HG02623 (cell line): ENCODE measurements around the gene SPNS3.

Experiments
- ATAC-seq: cut with Tn5 transposase; IDR thresholded peaks from one replicate; pipeline ENCODE4 v1.9.1; 2021; ENCODE audit warnings: moderate library complexity; ENCODE audit not compliant: unreplicated experiment

Gene SPNS3

DNA sequence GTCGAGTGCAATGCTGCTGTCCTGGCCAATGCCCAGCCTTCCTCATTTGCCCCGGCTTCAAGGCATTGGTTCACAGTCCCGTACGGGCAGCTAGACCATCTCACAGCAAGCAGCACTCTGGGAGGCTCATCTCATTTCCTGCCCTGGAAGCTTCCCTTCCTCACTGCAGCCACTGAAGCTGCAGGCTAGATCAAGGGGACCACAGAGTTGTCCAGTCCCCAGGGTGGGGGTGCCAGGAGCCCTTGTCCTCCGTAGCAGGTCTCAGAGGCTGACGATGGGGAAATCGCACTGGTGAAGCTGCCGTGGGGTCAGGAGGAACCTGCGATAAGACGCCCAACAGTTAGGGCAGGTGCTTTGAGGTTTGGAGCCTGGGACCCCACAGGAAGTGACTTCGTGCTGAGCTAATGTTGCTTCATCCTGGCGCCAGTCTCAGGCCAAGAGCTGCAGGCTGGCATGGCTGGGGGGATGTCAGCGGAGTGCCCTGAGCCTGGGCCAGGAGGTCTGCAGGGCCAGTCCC is at the start of gene SPNS3:
Gene SPNS3, plus strand, starts transcription at position 426 of the 517 bp plus-strand sequence. Its CDS starts 28 bp downstream, at position 454.
- no peak for ATAC-seq

DNA sequence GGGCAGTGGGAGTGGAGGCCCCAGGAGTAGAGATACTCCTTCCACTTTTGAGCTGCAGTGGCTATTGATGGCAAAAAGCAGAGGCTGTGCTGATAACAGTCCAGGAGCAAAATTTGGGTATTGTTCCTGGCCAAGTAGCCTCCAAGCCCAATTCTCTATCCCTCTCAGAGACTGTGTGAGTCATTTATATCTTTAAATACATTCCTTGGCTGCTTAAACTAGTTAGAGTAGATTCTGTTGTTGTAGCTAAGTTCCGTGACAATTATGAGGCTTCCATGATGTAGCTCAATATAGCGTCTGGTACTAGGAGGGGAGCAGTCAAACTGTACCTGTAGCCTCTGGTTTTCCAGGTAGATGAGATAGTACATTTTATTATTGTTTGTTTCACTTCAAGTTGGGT is 47.3 kb upstream of the SPNS3 start:
- no peak for ATAC-seq

DNA sequence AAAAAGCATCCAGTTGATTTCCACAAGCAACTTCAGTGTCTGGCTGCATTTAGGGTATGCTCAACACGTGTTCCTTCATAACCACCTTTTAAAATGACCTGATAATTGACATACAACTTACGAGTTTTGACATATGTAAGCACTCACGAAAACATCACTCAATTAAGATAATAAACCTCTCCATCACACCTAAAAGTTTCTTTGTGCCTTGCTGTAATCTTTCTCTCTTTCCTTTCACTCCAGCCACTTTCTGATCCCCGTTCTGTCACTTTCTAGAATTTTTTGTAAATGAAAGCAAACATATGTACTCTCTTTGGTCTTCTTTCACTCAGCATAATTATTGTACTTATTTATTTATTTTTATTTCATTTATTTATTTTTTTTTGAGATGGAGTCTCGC is 46.6 kb upstream of the SPNS3 start:
- ATAC-seq, result no peak

DNA sequence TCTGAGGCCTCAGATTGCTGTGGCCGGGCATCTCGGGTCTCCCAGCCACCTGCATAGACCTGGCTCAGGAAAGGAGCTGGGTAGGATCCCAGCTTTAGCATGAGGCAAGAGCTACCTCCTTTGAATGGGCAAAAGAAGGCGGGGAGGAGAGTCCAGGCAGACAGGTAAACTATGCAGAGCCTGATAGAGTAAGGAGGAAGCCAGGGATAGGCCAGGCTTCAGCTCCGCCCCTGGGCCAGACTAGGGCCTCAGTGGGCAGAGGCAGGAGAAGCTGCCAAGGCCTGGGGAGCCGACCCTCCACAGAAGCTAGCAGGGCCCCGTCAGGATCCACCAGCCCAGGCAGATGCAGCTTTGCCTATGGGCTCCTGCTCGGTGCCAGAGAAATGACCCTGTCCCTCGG is 44.7 kb upstream of the SPNS3 start:
- ATAC-seq, result no peak

DNA sequence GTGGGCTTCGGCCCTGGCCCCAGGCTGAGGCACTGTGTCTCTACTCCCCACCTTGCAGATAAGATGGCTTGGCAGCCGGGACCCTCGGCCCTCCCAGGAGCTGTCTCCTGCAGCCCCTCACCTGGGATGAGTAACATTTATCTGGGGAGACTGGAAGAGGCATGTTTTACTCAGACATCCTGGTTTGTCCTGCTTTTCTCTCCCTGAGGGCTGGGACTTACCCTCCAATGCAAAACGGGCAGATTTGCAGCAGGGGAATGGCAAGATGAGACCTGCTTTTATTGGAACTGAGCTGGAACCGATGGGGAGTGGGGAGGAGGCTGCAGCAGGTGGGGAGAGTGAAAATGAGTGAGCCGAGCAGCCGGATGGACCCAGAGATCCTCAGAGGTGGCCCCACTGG is 39.9 kb upstream of the SPNS3 start:
- ATAC-seq, result no peak

- ATAC-seq, result no peak
These were observed 39.3 kb upstream of the SPNS3 start for GRCh38 chr17:4394208-4395110.

GRCh38 chr17:4395111-4395478 is 38.6 kb upstream of the SPNS3 start:
- no peak for ATAC-seq

DNA sequence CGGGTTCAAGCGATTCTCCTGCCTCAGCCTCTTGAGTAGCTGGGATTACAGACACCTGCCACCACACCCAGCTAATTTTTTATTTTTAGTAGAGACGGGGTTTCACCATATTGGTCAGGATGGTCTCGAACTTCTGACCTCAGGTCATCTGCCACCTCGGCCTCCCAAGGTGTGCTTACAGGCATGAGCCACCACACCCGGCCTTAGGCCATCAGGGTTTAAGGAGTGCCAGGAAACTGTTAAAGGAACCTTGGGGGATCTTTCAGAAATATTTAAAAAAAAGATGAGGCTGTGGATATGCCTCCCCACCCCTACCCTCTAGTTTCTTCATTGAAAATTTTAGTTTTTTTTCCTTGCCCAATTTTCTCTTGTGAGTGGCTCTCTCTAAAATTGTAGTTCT is 35.9 kb upstream of the SPNS3 start:
- no peak for ATAC-seq

- no peak for ATAC-seq
These were observed 28.6 kb upstream of the SPNS3 start for GRCh38 chr17:4405038-4405669.

GRCh38 chr17:4405699-4406098 is 28.0 kb upstream of the SPNS3 start:
- ATAC-seq, result no peak

DNA sequence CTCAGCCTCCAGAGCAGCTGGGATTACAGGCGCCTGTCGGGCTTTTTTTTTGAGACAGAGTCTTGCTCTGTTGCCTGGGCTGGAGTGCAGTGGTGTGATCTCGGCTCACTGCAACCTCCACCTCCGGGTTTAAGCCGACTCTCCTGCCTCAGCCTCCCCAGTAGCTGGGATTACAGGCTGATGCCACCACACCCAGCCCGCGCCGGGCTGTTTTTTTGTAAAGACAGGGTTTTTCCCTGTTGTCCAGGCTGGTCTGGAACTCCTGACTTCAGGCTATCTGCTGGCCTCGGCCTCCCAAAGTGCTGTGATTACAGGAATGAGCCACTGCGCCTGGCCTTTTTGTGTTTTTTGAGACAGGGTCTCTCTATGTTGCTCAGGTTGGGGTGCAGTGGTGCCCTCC is 27.4 kb upstream of the SPNS3 start:
- ATAC-seq, result no peak

- no peak for ATAC-seq
These were observed 26.5 kb upstream of the SPNS3 start for GRCh38 chr17:4407216-4407615.

GRCh38 chr17:4407851-4408250 is 25.9 kb upstream of the SPNS3 start:
- no peak for ATAC-seq

DNA sequence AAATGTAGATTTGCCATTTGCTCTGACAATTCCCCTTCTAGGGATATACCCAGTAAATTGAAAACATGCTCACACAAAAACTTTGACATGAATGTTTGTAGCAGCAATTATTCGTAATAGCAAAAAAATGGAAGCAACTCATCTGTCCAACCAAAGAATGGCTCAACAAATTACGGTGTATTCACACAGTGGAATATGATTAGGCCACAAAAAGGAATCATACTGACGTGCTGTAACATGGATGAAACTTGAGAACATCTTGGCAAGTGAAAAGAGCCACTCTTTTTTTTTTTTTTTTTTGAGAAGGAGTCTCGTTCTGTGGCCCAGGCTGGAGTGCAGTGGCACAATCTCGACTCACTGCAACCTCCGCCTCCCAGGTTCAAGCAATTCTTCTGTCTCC is 24.1 kb upstream of the SPNS3 start:
- no peak for ATAC-seq

DNA sequence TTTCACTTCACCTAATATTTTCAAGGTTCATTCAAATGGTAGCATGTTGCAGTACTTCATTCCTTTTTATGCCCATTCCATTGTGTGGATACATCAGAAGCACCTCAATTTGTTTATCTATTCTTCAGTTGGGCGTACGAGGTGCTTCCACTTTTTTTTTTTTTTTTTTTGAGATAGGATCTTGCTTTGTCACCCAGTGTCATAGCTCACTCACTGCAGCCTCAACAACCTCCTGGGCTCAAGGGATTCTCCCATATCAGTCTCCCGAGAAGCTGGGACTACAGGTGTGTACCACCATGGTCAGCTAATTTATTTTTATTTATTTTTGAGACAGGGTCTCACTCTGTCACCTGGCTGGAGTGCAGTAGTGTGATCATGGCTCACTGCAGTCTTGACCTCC is 22.5 kb upstream of the SPNS3 start:
- ATAC-seq, result no peak

DNA sequence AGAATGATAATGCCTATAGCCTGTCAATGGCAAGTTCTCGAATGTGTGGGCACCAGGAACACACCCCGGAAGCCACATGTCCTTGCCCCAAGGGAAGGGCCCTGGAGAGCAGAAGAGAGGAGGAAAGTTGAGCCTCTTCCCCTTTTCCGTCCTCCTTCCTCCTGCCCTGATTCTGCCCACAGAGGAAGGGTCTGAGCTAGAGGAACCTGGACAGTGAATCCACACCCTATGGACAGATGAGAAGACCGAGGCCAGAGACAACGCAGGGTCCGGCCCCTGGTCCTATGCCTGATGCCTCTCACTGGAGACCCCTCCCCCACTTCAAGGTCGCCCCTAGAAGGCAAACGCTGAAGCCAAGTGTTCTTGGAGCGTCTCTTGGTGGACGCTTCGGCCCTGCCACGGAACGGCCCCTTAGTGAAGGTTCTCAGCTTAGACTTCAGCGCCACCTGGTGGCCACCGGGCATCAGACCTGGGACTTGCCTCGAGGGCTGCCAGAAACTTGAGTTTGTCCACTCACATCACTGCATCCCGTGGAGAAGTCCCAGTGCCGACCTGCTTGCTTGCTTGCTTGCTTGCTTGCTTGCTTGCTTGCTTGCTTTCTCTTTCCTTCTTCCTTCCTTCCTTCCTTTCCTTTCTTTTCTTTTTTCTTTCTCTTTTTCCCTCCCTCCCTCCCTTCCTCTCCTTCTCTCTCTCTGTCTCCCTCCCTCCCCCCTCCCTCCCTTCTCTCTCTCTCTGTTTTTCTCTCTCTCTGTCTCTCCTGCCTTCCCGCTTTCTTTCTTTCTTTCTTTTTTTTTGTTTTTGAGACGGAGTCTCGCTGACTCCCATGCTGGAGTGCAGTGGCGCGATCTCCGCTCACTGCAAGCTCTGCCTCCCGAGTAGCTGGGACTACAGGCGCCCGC is 20.6 kb upstream of the SPNS3 start:
- ATAC-seq, result no peak

GRCh38 chr17:4417129-4417667 is 16.5 kb upstream of the SPNS3 start:
- no peak for ATAC-seq

DNA sequence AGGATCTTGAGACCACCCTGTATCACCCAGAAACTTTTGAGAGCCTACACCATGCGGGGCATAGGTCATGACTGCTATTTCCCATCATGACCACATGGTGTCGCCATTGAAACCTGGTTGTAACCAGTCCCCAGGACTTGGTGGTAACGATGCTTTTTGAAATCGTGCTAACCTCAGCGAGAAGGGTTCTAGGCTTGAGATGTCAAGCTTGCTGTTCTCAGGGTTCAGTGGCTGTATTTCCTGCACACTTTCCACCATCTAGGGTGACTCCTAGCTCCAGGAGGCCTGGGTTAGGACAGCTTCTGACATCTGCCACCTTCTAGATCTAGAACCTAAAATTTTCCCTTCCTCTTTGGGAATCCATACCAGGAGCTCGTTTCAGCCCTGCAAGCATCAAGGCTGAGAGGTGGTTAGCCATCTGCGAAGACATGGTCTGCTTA is 13.0 kb upstream of the SPNS3 start:
- ATAC-seq, result no peak

- no peak for ATAC-seq
These were observed 10.9 kb upstream of the SPNS3 start for GRCh38 chr17:4422864-4423263.

DNA sequence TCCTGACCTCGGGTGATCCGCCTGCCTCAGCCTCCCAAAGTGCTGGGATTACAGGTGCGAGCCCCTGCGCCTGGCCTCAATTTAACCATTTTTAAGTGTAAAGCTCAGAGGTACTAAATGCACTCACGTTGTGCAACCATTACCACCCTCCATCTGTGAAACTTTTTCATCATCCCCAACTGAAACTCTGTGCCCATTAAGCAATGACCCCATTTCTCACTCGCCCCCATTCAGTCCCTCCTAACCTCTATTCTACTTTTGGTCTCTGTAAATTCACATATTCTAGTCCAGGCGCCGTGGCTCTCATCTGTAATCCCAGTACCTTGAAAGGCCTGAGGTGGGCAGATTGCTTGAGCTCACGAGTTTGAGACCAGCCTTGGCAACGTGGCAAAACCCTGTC is 8.3 kb upstream of the SPNS3 start:
- ATAC-seq, result no peak
